GM19468 (cell line): ENCODE data around the gene MRAP2.

Source experiments
- ATAC-seq: cut with Tn5 transposase; IDR thresholded peaks from one replicate; pipeline ENCODE4 v1.9.1; 2021; ENCODE audit warnings: mild to moderate bottlenecking, moderate library complexity, moderate number of reproducible peaks; ENCODE audit not compliant: unreplicated experiment; ENCODE audit errors: extremely low read depth

The MRAP2 gene

GRCh38 chr6:84033523-84034451 lies at the start of gene MRAP2:
Gene MRAP2, plus strand, starts transcription at chr6:84033772. Its CDS starts 21,547 bp downstream, at chr6:84055319.
- ATAC-seq, result no peak

- ATAC-seq, result no peak
These were observed 49.2 kb upstream of the MRAP2 start for GRCh38 chr6:83984411-83984810.

GRCh38 chr6:83985308-83985713 lies 48.3 kb upstream of the MRAP2 start:
- no peak for ATAC-seq

GRCh38 chr6:83985715-83986114 lies 47.9 kb upstream of the MRAP2 start:
- no peak for ATAC-seq

GRCh38 chr6:83998021-83998584 lies 35.5 kb upstream of the MRAP2 start:
- ATAC-seq, result no peak

- ATAC-seq, result no peak
These were observed 32.5 kb upstream of the MRAP2 start for GRCh38 chr6:84001119-84001518.

GRCh38 chr6:84002226-84002625 lies 31.3 kb upstream of the MRAP2 start:
- ATAC-seq, result no peak

- ATAC-seq, result no peak
These were observed 30.4 kb upstream of the MRAP2 start for GRCh38 chr6:84003131-84003530.

GRCh38 chr6:84003654-84004053 lies 29.9 kb upstream of the MRAP2 start:
- ATAC-seq, result no peak

GRCh38 chr6:84007871-84008270 lies 25.7 kb upstream of the MRAP2 start:
- no peak for ATAC-seq

- ATAC-seq, result no peak
These were observed 20.2 kb upstream of the MRAP2 start for GRCh38 chr6:84013354-84013753.

- ATAC-seq, result no peak
These were observed 19.6 kb upstream of the MRAP2 start for GRCh38 chr6:84013931-84014330.

- ATAC-seq, result no peak
These were observed 17.5 kb upstream of the MRAP2 start for GRCh38 chr6:84016029-84016428.

- peak; percentile 31 for ATAC-seq
These were observed 15.7 kb upstream of the MRAP2 start for GRCh38 chr6:84017709-84018452.

GRCh38 chr6:84018453-84019061 lies 15.0 kb upstream of the MRAP2 start:
- no peak for ATAC-seq

- ATAC-seq, result no peak
These were observed 14.3 kb upstream of the MRAP2 start for GRCh38 chr6:84019141-84019841.

- ATAC-seq, result no peak
These were observed 13.7 kb upstream of the MRAP2 start for GRCh38 chr6:84019842-84020211.

GRCh38 chr6:84021625-84022024 lies 11.9 kb upstream of the MRAP2 start:
- ATAC-seq, result no peak

- no peak for ATAC-seq
These were observed 6.8 kb upstream of the MRAP2 start for GRCh38 chr6:84026721-84027164.
